ENCODE data around the gene EMP1. TPM values are rescaled to one million over a fixed set of nuclear protein-coding genes. Genes with fewer than 3 reads are reported as not detected.

Gene EMP1
- total RNA-seq, 1 experiment from 2014 or later, result 18.6 TPM

- Histone ChIP-seq H3K27ac (ENCODE audit: low read length) (no peak overlapping the region), H3K27me3 (ENCODE audit: control insufficient read depth, insufficient read depth, low read length) (no peaks in the 10 kb centered on the region; the same call in 1 of the 2 replicates), H3K9me3 (ENCODE audit: control insufficient read depth, insufficient read depth, low read depth, low read length) (no peaks in the 10 kb centered on the region), H3K36me3 (ENCODE audit: control insufficient read depth, insufficient read depth, low read length) (no peaks in the 10 kb centered on the region), H3K4me3 (ENCODE audit: low read depth in 2 of 2, low read length in 2 of 2) (no peak overlapping the region), H3K4me1 (ENCODE audit: control insufficient read depth, insufficient read depth, low read length) (no peaks in the 10 kb centered on the region)
- intact Hi-C loops (cut with micrococcal nuclease; ENCODE audit: unreplicated experiment) (no loop called here), in situ Hi-C loops (cut with HindIII; ENCODE audit: low pct_unique_long_range_greater_than_20kb, low sequenced_read_pairs) (no loop called here)
- TF ChIP-seq SIN3A (IDR thresholded peaks at IDR 0.05; ENCODE audit: borderline replicate concordance, insufficient read depth, low read depth, low read length) (no peak), TCF7L2 (IDR thresholded peaks at IDR 0.05; ENCODE audit: low read depth, low read length) (no peak), REST (IDR thresholded peaks at IDR 0.05; ENCODE audit: insufficient read depth in 1 of 2, low read depth in 2 of 2, low read length in 1 of 2) (no peak), CTCF (IDR thresholded peaks at IDR 0.05) (no peak), POLR2AphosphoS5 (IDR thresholded peaks at IDR 0.05; ENCODE audit: low read depth, low read length) (no peak)
- POLR2A ChIA-PET, result interaction anchor here (0.7 kb wide), 2 partner anchors 284 to 1364 kb away, joined by 5 to 6 read pairs; no protein-coding TSS in a partner anchor
- BruUV-seq (replicated peaks), result no TSS peak
- no peak for DNase-seq (ENCODE audit: low read depth, low spot score)
- CTCF ChIA-PET, result interaction anchor here (0.6 kb wide), 1 partner anchor 535 kb away, joined by 3 read pairs; no protein-coding TSS in a partner anchor
- ATAC-seq, result no peak
These were observed 57.6 kb downstream of the EMP1 start for GRCh38 chr12:13253966-13254760.

- TF ChIP-seq REST (IDR thresholded peaks at IDR 0.05; ENCODE audit: insufficient read depth in 1 of 2, low read depth in 2 of 2, low read length in 1 of 2), result 0 out of 4 replicates have a peak, but pooled peaks of 1 of the 2 experiments have one; percentile 20
- peak; percentile 95 for TF ChIP-seq CTCF (IDR thresholded peaks at IDR 0.05)
- no peak for TF ChIP-seq POLR2AphosphoS5 (IDR thresholded peaks at IDR 0.05; ENCODE audit: low read depth, low read length)
- TF ChIP-seq TCF7L2 (IDR thresholded peaks at IDR 0.05; ENCODE audit: low read depth, low read length), result no peak
- no peak for TF ChIP-seq SIN3A (IDR thresholded peaks at IDR 0.05; ENCODE audit: borderline replicate concordance, insufficient read depth, low read depth, low read length)
- ChIA-PET CTCF (interaction anchor here (0.6 to 1.3 kb wide), 6 partner anchors 11 to 475 kb away, joined by 3 to 5 read pairs (median 4); no protein-coding TSS in a partner anchor), POLR2A (no interaction called here)
- BruUV-seq (replicated peaks), result no TSS peak
- DNase-seq (ENCODE audit: low read depth, low spot score) (peak; percentile 62), ATAC-seq (peak; percentile 100)
- intact Hi-C loops (cut with micrococcal nuclease; ENCODE audit: unreplicated experiment) (no loop called here), in situ Hi-C loops (cut with HindIII; ENCODE audit: low pct_unique_long_range_greater_than_20kb, low sequenced_read_pairs) (no loop called here)
- Histone ChIP-seq H3K9me3 (ENCODE audit: control insufficient read depth, insufficient read depth, low read depth, low read length) (no peaks in the 10 kb centered on the region), H3K36me3 (ENCODE audit: control insufficient read depth, insufficient read depth, low read length) (no peaks in the 10 kb centered on the region), H3K27ac (ENCODE audit: low read length) (peak overlapping the region; percentile 44; the same call in 1 of the 2 replicates), H3K4me1 (ENCODE audit: control insufficient read depth, insufficient read depth, low read length) (no peaks in the 10 kb centered on the region), H3K27me3 (ENCODE audit: control insufficient read depth, insufficient read depth, low read length) (no peaks in the 10 kb centered on the region), H3K4me3 (ENCODE audit: low read depth in 2 of 2, low read length in 2 of 2) (peak overlapping the region in 1 of 2 experiments; percentile 32; a peak in 2 of 4 replicates)
These were observed 59.5 kb downstream of the EMP1 start for GRCh38 chr12:13255792-13256691.
